H9 (cell line): ENCODE results near the gene MICA. TPM values are rescaled to one million over a fixed set of nuclear protein-coding genes. Genes with fewer than 3 reads are reported as not detected.

Source experiments
- DNase-seq: peaks from one replicate; pipeline ENCODE4 v3.0.0-alpha.2; 2017
- H2AFZ ChIP-seq: one replicate; pipeline ENCODE4 v1.6.1; 2013; ENCODE audit warnings: mild to moderate bottlenecking, low read length, control low read depth, moderate library complexity
- H2AK5ac ChIP-seq: 2 replicates; pipeline ENCODE4 v1.6.1; 2013; ENCODE audit warnings: low read length, control low read depth, mixed read lengths; ENCODE audit not compliant: insufficient read length
- H2BK120ac ChIP-seq: one replicate; pipeline ENCODE4 v1.6.1; 2013; ENCODE audit warnings: low read depth, mild to moderate bottlenecking, low read length, control low read depth, inconsistent platforms; ENCODE audit not compliant: poor library complexity, severe bottlenecking
- H2BK12ac ChIP-seq: 2 replicates; pipeline ENCODE4 v1.6.1; 2013; ENCODE audit warnings: low read length, control low read depth, mixed read lengths, low read depth; ENCODE audit not compliant: insufficient read length
- H2BK15ac ChIP-seq: 2 replicates; pipeline ENCODE4 v1.6.1; 2013; ENCODE audit warnings: low read depth, low read length, control low read depth
- H2BK20ac ChIP-seq: one replicate; pipeline ENCODE4 v1.6.1; 2013; ENCODE audit warnings: low read depth, mild to moderate bottlenecking, low read length, control low read depth, inconsistent platforms; ENCODE audit not compliant: poor library complexity, severe bottlenecking
- H2BK5ac ChIP-seq: 2 replicates; pipeline ENCODE4 v1.6.1; 2013; ENCODE audit warnings: low read length, control low read depth, mixed read lengths; ENCODE audit not compliant: insufficient read length
- H3K14ac ChIP-seq: 2 replicates; pipeline ENCODE4 v1.6.1; 2013; ENCODE audit warnings: low read length, control low read depth; ENCODE audit not compliant: insufficient read depth
- H3K18ac ChIP-seq: 2 replicates; pipeline ENCODE4 v1.6.1; 2013; ENCODE audit warnings: low read depth, mild to moderate bottlenecking, mixed read lengths, low read length, control low read depth; ENCODE audit not compliant: insufficient read length
- H3K23ac ChIP-seq: 2 replicates; pipeline ENCODE4 v1.6.1; 2013; ENCODE audit warnings: low read length, control low read depth, mixed read lengths, low read depth; ENCODE audit not compliant: insufficient read length
- H3K23me2 ChIP-seq: 2 replicates; pipeline ENCODE4 v1.6.1; 2013; ENCODE audit warnings: low read depth, mild to moderate bottlenecking, mixed read lengths, low read length, control low read depth; ENCODE audit not compliant: insufficient read length, poor library complexity, severe bottlenecking
- H3K27ac ChIP-seq: 2 replicates; pipeline ENCODE4 v1.5.1; 2013; ENCODE audit warnings: low read length, control low read depth, mixed read lengths, low read depth; ENCODE audit not compliant: insufficient read length
- H3K27me3 ChIP-seq: 2 replicates; pipeline ENCODE4 v1.6.1; 2013; ENCODE audit warnings: low read length, control low read depth, inconsistent platforms; ENCODE audit not compliant: insufficient read depth
- H3K4ac ChIP-seq: 2 replicates; pipeline ENCODE4 v1.6.1; 2013; ENCODE audit warnings: low read depth, mild to moderate bottlenecking, control low read depth, inconsistent platforms, low read length, moderate library complexity
- H3K4me1 ChIP-seq: 2 replicates; pipeline ENCODE4 v1.6.1; 2013; ENCODE audit warnings: low read length, control low read depth, inconsistent platforms; ENCODE audit not compliant: insufficient read depth
- H3K4me2 ChIP-seq: 2 replicates; pipeline ENCODE4 v1.6.1; 2013; ENCODE audit warnings: low read length, control low read depth, mixed read lengths; ENCODE audit not compliant: insufficient read length, insufficient read depth
- H3K56ac ChIP-seq: 2 replicates; pipeline ENCODE4 v1.6.1; 2013; ENCODE audit warnings: low read depth, mild to moderate bottlenecking, mixed read lengths, low read length, control low read depth; ENCODE audit not compliant: insufficient read length
- H3K79me1 ChIP-seq: 2 replicates; pipeline ENCODE4 v1.6.1; 2013; ENCODE audit warnings: low read depth, mild to moderate bottlenecking, moderate library complexity, low read length, control low read depth, inconsistent platforms; ENCODE audit not compliant: insufficient read depth, poor library complexity, severe bottlenecking
- H3K79me2 ChIP-seq: 2 replicates; pipeline ENCODE4 v1.6.1; 2013; ENCODE audit warnings: low read length, control low read depth, inconsistent platforms; ENCODE audit not compliant: insufficient read depth
- H3K9ac ChIP-seq: 2 replicates; pipeline ENCODE4 v1.6.1; 2013; ENCODE audit warnings: low read length, control low read depth, mixed read lengths; ENCODE audit not compliant: insufficient read length; ENCODE audit errors: extremely low read depth
- H3K9me3 ChIP-seq: one replicate; pipeline ENCODE4 v1.6.1; 2013; ENCODE audit warnings: low read depth, low read length, inconsistent platforms; ENCODE audit not compliant: control insufficient read depth
- H3T11ph ChIP-seq: one replicate; pipeline ENCODE4 v1.6.1; 2013; ENCODE audit warnings: mild to moderate bottlenecking, low read length, control low read depth, inconsistent platforms
- H4K20me1 ChIP-seq: one replicate; pipeline ENCODE4 v1.6.1; 2013; ENCODE audit not compliant: control insufficient read depth, insufficient read length, insufficient read depth
- H4K5ac ChIP-seq: 2 replicates; pipeline ENCODE4 v1.6.1; 2013; ENCODE audit warnings: low read depth, mild to moderate bottlenecking, mixed read lengths, low read length, control low read depth; ENCODE audit not compliant: insufficient read length
- H4K8ac ChIP-seq: replicated peaks from 2 replicates; pipeline ENCODE4 v1.6.1; 2013; ENCODE audit warnings: low read length, control low read depth, mixed read lengths, low read depth; ENCODE audit not compliant: insufficient read length
- H4K91ac ChIP-seq: 2 replicates; pipeline ENCODE4 v1.6.1; 2013; ENCODE audit warnings: low read depth, mild to moderate bottlenecking, moderate library complexity, mixed read lengths, low read length, control low read depth; ENCODE audit not compliant: insufficient read length
- H3K27ac Mint-ChIP-seq, 3 experiments: 2 replicates in 2 of 3; 3 replicates in 1 of 3; pipeline ENCODE4 v1.8.0; 2020 to 2021; ENCODE audit warnings: mixed read lengths in 3 of 3, mild to moderate bottlenecking in 1 of 3, moderate library complexity in 1 of 3
- H3K27me3 Mint-ChIP-seq: 2 replicates; pipeline ENCODE4 v1.8.0; 2021; ENCODE audit warnings: low read depth, mild to moderate bottlenecking, moderate library complexity, mixed read lengths
- H3K36me3 Mint-ChIP-seq, 3 experiments: 2 replicates in 2 of 3; 3 replicates in 1 of 3; pipeline ENCODE4 v1.8.0; 2020 to 2021; ENCODE audit warnings: low read depth in 3 of 3, mixed read lengths in 3 of 3; ENCODE audit not compliant: insufficient read depth in 1 of 3
- H3K4me1 Mint-ChIP-seq, 2 experiments: 2 replicates each; pipeline ENCODE4 v1.8.0; 2020; ENCODE audit warnings: mixed read lengths in 2 of 2
- H3K4me3 Mint-ChIP-seq, 2 experiments: 2 replicates in 1 of 2; 3 replicates in 1 of 2; pipeline ENCODE4 v1.8.0; 2020 to 2021; ENCODE audit warnings: mild to moderate bottlenecking in 2 of 2, mixed read lengths in 2 of 2, moderate library complexity in 1 of 2
- H3K9me3 Mint-ChIP-seq, 2 experiments: 2 replicates in 1 of 2; 3 replicates in 1 of 2; pipeline ENCODE4 v1.8.0; 2020; ENCODE audit warnings: mild to moderate bottlenecking in 2 of 2, mixed read lengths in 2 of 2, moderate library complexity in 1 of 2
- CTCF ChIP-seq: fragments of 200-600 bp; sonication (generic); conservative IDR thresholded peaks from 3 replicates; pipeline ENCODE4 v1.8.0; 2021; ENCODE audit warnings: antibody characterized with exemption, mild to moderate bottlenecking
- WGBS: extraction: QIAGEN DNeasy Blood & Tissue Kit; methylation state at CpG from one replicate; pipeline ENCODE4 v1.1.7; 2013; ENCODE audit warnings: missing lambda C conversion rate, low lambda C conversion rate, mixed read lengths; ENCODE audit not compliant: insufficient read length; ENCODE audit errors: extremely low coverage; 5-methylcytosine and 5-hydroxymethylcytosine counted together
- total RNA-seq: library from RNA; stranded (reverse); gene quantifications from 2 replicates; pipeline ENCODE4 v1.2.1, GENCODE V29; 2021

The MICA gene
- total RNA-seq, 1 experiment from 2014 or later, result 8.5 TPM

- no peak overlapping the region for H3K56ac ChIP-seq
- Mint-ChIP-seq H3K27me3 (peaks cover 3% of the 10 kb centered on the region), H3K4me1 (peaks cover 2 to 3% of the 10 kb centered on the region in 2 experiments; a peak in 1 of 4 replicates), H3K9me3 (peaks cover 0 to 12% of the 10 kb centered on the region in 2 experiments; a peak in 2 of 5 replicates), H3K4me3 (no peak overlapping the region), H3K27ac (no peak overlapping the region), H3K36me3 (no peaks in the 10 kb centered on the region)
- H4K8ac ChIP-seq, result no peak overlapping the region
- TF ChIP-seq CTCF, result no peak
- no peaks in the 10 kb centered on the region for H3K23me2 ChIP-seq
- no peaks in the 10 kb centered on the region for H3K79me2 ChIP-seq
- no peak overlapping the region for H2BK5ac ChIP-seq
- H3K4me1 ChIP-seq, result no peaks in the 10 kb centered on the region
- H3K27me3 ChIP-seq, result no peaks in the 10 kb centered on the region
- H2AK5ac ChIP-seq, result no peak overlapping the region
- H2BK120ac ChIP-seq, result no peak overlapping the region
- H4K20me1 ChIP-seq, result no peaks in the 10 kb centered on the region
- peaks cover 9% of the 10 kb centered on the region for H3K9me3 ChIP-seq
- H3K23ac ChIP-seq, result no peak overlapping the region
- no peak overlapping the region for H2AFZ ChIP-seq
- H3K79me1 ChIP-seq, result no peaks in the 10 kb centered on the region
- H3K4me2 ChIP-seq, result no peak overlapping the region
- DNase-seq, result no peak
- H2BK20ac ChIP-seq, result no peak overlapping the region
- H3K14ac ChIP-seq, result no peak overlapping the region
- no peak overlapping the region for H3T11ph ChIP-seq
- H3K27ac ChIP-seq, result no peak overlapping the region
- no peak overlapping the region for H2BK12ac ChIP-seq
- no peak overlapping the region for H4K91ac ChIP-seq
- H2BK15ac ChIP-seq, result no peak overlapping the region
- H3K9ac ChIP-seq, result no peak overlapping the region
- no peak overlapping the region for H3K18ac ChIP-seq
- H4K5ac ChIP-seq, result no peak overlapping the region
- H3K4ac ChIP-seq, result no peak overlapping the region
- WGBS, result no CpG with 5 or more reads among the region's 3 CpGs
Measured at GRCh38 chr6:31426395-31427354, 23.3 kb downstream of the MICA start.
